HEK293T (cell line): Measurements from ENCODE around the gene C1QC.

Source experiments
- CTCF ChIA-PET: fragments of 350-600 bp; formaldehyde crosslinking; extraction: SDS; loops from one replicate; lab custom pipeline; 2021; ENCODE audit warnings: antibody characterized with exemption, inconsistent platforms; lab: Yijun Ruan, JAX
- POLR2A ChIA-PET: fragments of 350-600 bp; formaldehyde crosslinking; extraction: SDS; loops from one replicate; lab custom pipeline; 2020; ENCODE audit warnings: antibody characterized with exemption, inconsistent platforms; lab: Yijun Ruan, JAX
- DNase-seq: peaks from one replicate; pipeline ENCODE4 v3.0.0; 2012; ENCODE audit warnings: mixed read lengths; ENCODE audit errors: extremely low spot score
- ARNT ChIP-seq: fragments of 450-650 bp; IDR thresholded peaks from 2 replicates; pipeline ENCODE4 v1.6.1; 2017; ENCODE audit warnings: mild to moderate bottlenecking
- BHLHE40 ChIP-seq: fragments of 450-650 bp; IDR thresholded peaks from 2 replicates; pipeline ENCODE4 v1.6.1; 2016; ENCODE audit warnings: mild to moderate bottlenecking, moderate library complexity, borderline replicate concordance
- CTBP1 ChIP-seq: fragments of 450-650 bp; IDR thresholded peaks from 2 replicates; pipeline ENCODE4 v1.6.1; 2016; ENCODE audit warnings: borderline replicate concordance
- ELF4 ChIP-seq: fragments of 450-650 bp; IDR thresholded peaks from 2 replicates; pipeline ENCODE4 v1.6.1; 2017; ENCODE audit warnings: antibody characterized with exemption
- FOXA1 ChIP-seq: fragments of 450-650 bp; IDR thresholded peaks from 2 replicates; pipeline ENCODE4 v1.6.1; 2016; ENCODE audit warnings: mild to moderate bottlenecking
- FOXK2 ChIP-seq: fragments of 450-650 bp; IDR thresholded peaks from 2 replicates; pipeline ENCODE4 v1.6.1; 2016; ENCODE audit warnings: mild to moderate bottlenecking
- FOXM1 ChIP-seq: fragments of 450-650 bp; IDR thresholded peaks from 2 replicates; pipeline ENCODE4 v1.6.1; 2017; ENCODE audit warnings: mild to moderate bottlenecking, borderline replicate concordance
- HDGF ChIP-seq: fragments of 450-650 bp; IDR thresholded peaks from 2 replicates; pipeline ENCODE4 v1.6.1; 2017; ENCODE audit warnings: antibody characterized with exemption, borderline replicate concordance
- L3MBTL2 ChIP-seq: fragments of 450-650 bp; conservative IDR thresholded peaks from 2 replicates; pipeline ENCODE4 v1.6.1; 2016; ENCODE audit warnings: mild to moderate bottlenecking
- LEF1 ChIP-seq: fragments of 450-650 bp; IDR thresholded peaks from 2 replicates; pipeline ENCODE4 v1.6.1; 2017; ENCODE audit warnings: mild to moderate bottlenecking, borderline replicate concordance
- NFRKB ChIP-seq: fragments of 450-650 bp; IDR thresholded peaks from 2 replicates; pipeline ENCODE4 v1.6.1; 2016; ENCODE audit warnings: mild to moderate bottlenecking, moderate library complexity
- PKNOX1 ChIP-seq: fragments of 450-650 bp; IDR thresholded peaks from 2 replicates; pipeline ENCODE4 v1.6.1; 2016
- SP1 ChIP-seq: fragments of 450-650 bp; IDR thresholded peaks from 2 replicates; pipeline ENCODE4 v1.6.1; 2017
- SUZ12 ChIP-seq: fragments of 450-650 bp; IDR thresholded peaks from 2 replicates; pipeline ENCODE4 v1.6.1; 2016; ENCODE audit warnings: mild to moderate bottlenecking
- TARDBP ChIP-seq: fragments of 450-650 bp; IDR thresholded peaks from 2 replicates; pipeline ENCODE4 v1.6.1; 2016
- ZNF384 ChIP-seq: fragments of 450-650 bp; IDR thresholded peaks from 2 replicates; pipeline ENCODE4 v1.6.1; 2016

The C1QC gene

GRCh38 chr1:22619252-22619651, 24.2 kb upstream of the C1QC start:
- TF ChIP-seq ELF4 = no peak
- no peak for TF ChIP-seq FOXK2
- TF ChIP-seq L3MBTL2 = no peak
- no peak for TF ChIP-seq LEF1
- no peak for TF ChIP-seq TARDBP
- no peak for TF ChIP-seq HDGF
- no peak for TF ChIP-seq SP1
- no peak for TF ChIP-seq NFRKB
- TF ChIP-seq SUZ12 = no peak
- TF ChIP-seq ZNF384 = no peak
- TF ChIP-seq CTBP1 = no peak
- no peak for TF ChIP-seq BHLHE40
- TF ChIP-seq ARNT = no peak
- TF ChIP-seq FOXM1 = no peak
- no peak for TF ChIP-seq FOXA1
- no peak for TF ChIP-seq PKNOX1
- POLR2A ChIA-PET = interaction anchor here (0.6 kb wide), 1 partner anchor 12 kb away, joined by 3 read pairs; no protein-coding TSS in a partner anchor
- DNase-seq = no peak
- CTCF ChIA-PET = no interaction called here

- POLR2A ChIA-PET = no interaction called here
- no peak for DNase-seq
- CTCF ChIA-PET = no interaction called here
- TF ChIP-seq FOXM1 = no peak
These were observed 23.6 kb upstream of the C1QC start for GRCh38 chr1:22619798-22620197.

GRCh38 chr1:22621761-22622160, 21.7 kb upstream of the C1QC start:
- POLR2A ChIA-PET = no interaction called here
- no peak for TF ChIP-seq HDGF
- DNase-seq = no peak
- CTCF ChIA-PET = interaction anchor here (1.3 kb wide), 1 partner anchor 11 kb away, joined by 3 read pairs; no protein-coding TSS in a partner anchor

- no peak for DNase-seq
- CTCF ChIA-PET = no interaction called here
- no peak for TF ChIP-seq ELF4
- no peak for TF ChIP-seq SP1
- no peak for TF ChIP-seq FOXM1
- no peak for TF ChIP-seq SUZ12
- TF ChIP-seq FOXA1 = no peak
- no peak for TF ChIP-seq LEF1
- no peak for TF ChIP-seq NFRKB
- TF ChIP-seq L3MBTL2 = no peak
- no peak for TF ChIP-seq HDGF
- no peak for TF ChIP-seq BHLHE40
- no peak for TF ChIP-seq CTBP1
- no peak for TF ChIP-seq ZNF384
- POLR2A ChIA-PET = no interaction called here
These were observed 18.0 kb upstream of the C1QC start for GRCh38 chr1:22625262-22625925.

- TF ChIP-seq ARNT (no peak), SUZ12 (no peak), ELF4 (no peak), NFRKB (no peak), FOXM1 (no peak), FOXK2 (no peak), CTBP1 (no peak), BHLHE40 (no peak)
- ChIA-PET CTCF (no interaction called here), POLR2A (no interaction called here)
- DNase-seq = no peak
These were observed 16.9 kb upstream of the C1QC start for GRCh38 chr1:22626237-22627157.

- ChIA-PET CTCF (no interaction called here), POLR2A (no interaction called here)
- DNase-seq = no peak
- no peak for TF ChIP-seq FOXK2
- TF ChIP-seq SUZ12 = no peak
- no peak for TF ChIP-seq LEF1
- no peak for TF ChIP-seq TARDBP
- no peak for TF ChIP-seq CTBP1
These were observed 16.1 kb upstream of the C1QC start for GRCh38 chr1:22627331-22627730.

GRCh38 chr1:22628698-22629444, 14.6 kb upstream of the C1QC start:
- TF ChIP-seq ZNF384 (no peak), LEF1 (no peak), FOXA1 (no peak), SUZ12 (no peak)
- DNase-seq = no peak
- CTCF ChIA-PET = no interaction called here
- POLR2A ChIA-PET = no interaction called here
